Activated CD4-positive, alpha-beta memory T cell treated with anti-CD3 and anti-CD28 coated beads, Interleukin-2, amount 10 ng/mL, durations not matched to agents 7 days and 5 days (primary cell): ENCODE results near the gene PSMA7. TPM values are rescaled to one million over a fixed set of nuclear protein-coding genes. Genes with fewer than 3 reads are reported as not detected.

Experiments
- CTCF ChIA-PET: fragments of 350-600 bp; sonication (Branson Sonifier 250); formaldehyde crosslinking; loops from one replicate; lab custom pipeline; 2021; ENCODE audit warnings: antibody characterized with exemption, inconsistent platforms; lab: Charles Lee
- POLR2A ChIA-PET: fragments of 350-600 bp; sonication (Branson Sonifier 250); formaldehyde crosslinking; loops from one replicate; lab custom pipeline; 2021; ENCODE audit warnings: antibody characterized with exemption; lab: Charles Lee
- DNase-seq: peaks from one replicate; pipeline ENCODE4 v3.0.0-alpha.2; 2020
- H3K27ac Mint-ChIP-seq: one replicate; pipeline ENCODE4 v1.8.0; 2021; ENCODE audit warnings: mild to moderate bottlenecking, mixed read lengths
- H3K27me3 Mint-ChIP-seq: one replicate; pipeline ENCODE4 v1.8.0; 2021; ENCODE audit warnings: mixed read lengths
- H3K36me3 Mint-ChIP-seq: one replicate; pipeline ENCODE4 v1.8.0; 2021; ENCODE audit warnings: low read depth, mixed read lengths
- H3K4me1 Mint-ChIP-seq: one replicate; pipeline ENCODE4 v1.8.0; 2021; ENCODE audit warnings: mixed read lengths
- H3K4me3 Mint-ChIP-seq: one replicate; pipeline ENCODE4 v1.8.0; 2021; ENCODE audit warnings: mild to moderate bottlenecking, mixed read lengths
- H3K9me3 Mint-ChIP-seq: one replicate; pipeline ENCODE4 v1.8.0; 2021; ENCODE audit warnings: mixed read lengths
- total RNA-seq, 2 experiments: library from RNA; stranded (reverse); gene quantifications; one replicate each; pipeline ENCODE4 v1.2.3, GENCODE V29; 2021

Gene PSMA7
- total RNA-seq, 2 experiments from 2014 or later = 243 to 246 TPM

GRCh38 chr20:62178316-62179161 is 35.3 kb upstream of the PSMA7 start:
- POLR2A ChIA-PET = no interaction called here
- H3K27me3 Mint-ChIP-seq = no peaks in the 10 kb centered on the region
- no peak overlapping the region for H3K27ac Mint-ChIP-seq
- H3K4me1 Mint-ChIP-seq = peaks cover 12% of the 10 kb centered on the region
- CTCF ChIA-PET = interaction anchor here (0.6 kb wide), 1 partner anchor 9 kb away, joined by 3 read pairs; no protein-coding TSS in a partner anchor
- H3K9me3 Mint-ChIP-seq = no peaks in the 10 kb centered on the region
- no peak overlapping the region for H3K4me3 Mint-ChIP-seq
- H3K36me3 Mint-ChIP-seq = peaks cover 10% of the 10 kb centered on the region
- no peak for DNase-seq

- Mint-ChIP-seq H3K27ac (no peak overlapping the region), H3K4me1 (peaks cover 8% of the 10 kb centered on the region), H3K9me3 (no peaks in the 10 kb centered on the region), H3K27me3 (no peaks in the 10 kb centered on the region), H3K4me3 (no peak overlapping the region), H3K36me3 (peaks cover 10% of the 10 kb centered on the region)
- ChIA-PET POLR2A (no interaction called here), CTCF (no interaction called here)
- DNase-seq = no peak
Measured at GRCh38 chr20:62177307-62177706, 34.1 kb upstream of the PSMA7 start.

GRCh38 chr20:62176866-62177265 is 33.7 kb upstream of the PSMA7 start:
- peaks cover 8% of the 10 kb centered on the region for H3K36me3 Mint-ChIP-seq
- peaks cover 3% of the 10 kb centered on the region for H3K4me1 Mint-ChIP-seq
- H3K4me3 Mint-ChIP-seq = no peak overlapping the region
- no peak for DNase-seq
- H3K27me3 Mint-ChIP-seq = no peaks in the 10 kb centered on the region
- H3K9me3 Mint-ChIP-seq = no peaks in the 10 kb centered on the region
- H3K27ac Mint-ChIP-seq = no peak overlapping the region
- ChIA-PET POLR2A (no interaction called here), CTCF (no interaction called here)

- POLR2A ChIA-PET = no interaction called here
Measured at GRCh38 chr20:62175711-62176110, 32.5 kb upstream of the PSMA7 start.

GRCh38 chr20:62174870-62175624 is 31.9 kb upstream of the PSMA7 start:
- Mint-ChIP-seq H3K9me3 (no peaks in the 10 kb centered on the region), H3K27me3 (no peaks in the 10 kb centered on the region), H3K4me3 (no peak overlapping the region), H3K27ac (no peak overlapping the region), H3K4me1 (no peaks in the 10 kb centered on the region), H3K36me3 (peaks cover 5% of the 10 kb centered on the region)
- ChIA-PET CTCF (no interaction called here), POLR2A (no interaction called here)
- DNase-seq = no peak

More at GRCh38 chr20:62175711-62176110, 32.5 kb upstream of the PSMA7 start:
- no peak overlapping the region for H3K27ac Mint-ChIP-seq
- no peak for DNase-seq
- CTCF ChIA-PET = no interaction called here
- H3K27me3 Mint-ChIP-seq = no peaks in the 10 kb centered on the region
- peaks cover 5% of the 10 kb centered on the region for H3K36me3 Mint-ChIP-seq
- no peak overlapping the region for H3K4me3 Mint-ChIP-seq
- H3K4me1 Mint-ChIP-seq = no peaks in the 10 kb centered on the region
- H3K9me3 Mint-ChIP-seq = no peaks in the 10 kb centered on the region

- POLR2A ChIA-PET = no interaction called here
- no peak for DNase-seq
- Mint-ChIP-seq H3K4me1 (no peaks in the 10 kb centered on the region), H3K27me3 (no peaks in the 10 kb centered on the region), H3K27ac (no peak overlapping the region), H3K9me3 (no peaks in the 10 kb centered on the region), H3K36me3 (peaks cover 5% of the 10 kb centered on the region), H3K4me3 (no peak overlapping the region)
- CTCF ChIA-PET = no interaction called here
Measured at GRCh38 chr20:62174021-62174804, 31.0 kb upstream of the PSMA7 start.

GRCh38 chr20:62172666-62173065 is 29.5 kb upstream of the PSMA7 start:
- ChIA-PET CTCF (no interaction called here), POLR2A (no interaction called here)
- no peak overlapping the region for H3K4me3 Mint-ChIP-seq
- peaks cover 2% of the 10 kb centered on the region for H3K36me3 Mint-ChIP-seq
- H3K4me1 Mint-ChIP-seq = no peaks in the 10 kb centered on the region
- H3K27me3 Mint-ChIP-seq = no peaks in the 10 kb centered on the region
- no peak for DNase-seq
- H3K27ac Mint-ChIP-seq = no peak overlapping the region
- H3K9me3 Mint-ChIP-seq = no peaks in the 10 kb centered on the region

- H3K36me3 Mint-ChIP-seq = peaks cover 2% of the 10 kb centered on the region
- no peaks in the 10 kb centered on the region for H3K9me3 Mint-ChIP-seq
- no peak for DNase-seq
- ChIA-PET POLR2A (interaction anchor here (0.7 kb wide), 1 partner anchor 1213 kb away, joined by 3 read pairs; no protein-coding TSS in a partner anchor), CTCF (interaction anchor here (0.7 kb wide), 1 partner anchor 17 kb away, joined by 4 read pairs; no protein-coding TSS in a partner anchor)
- H3K4me1 Mint-ChIP-seq = no peaks in the 10 kb centered on the region
- H3K4me3 Mint-ChIP-seq = no peak overlapping the region
- no peak overlapping the region for H3K27ac Mint-ChIP-seq
- H3K27me3 Mint-ChIP-seq = no peaks in the 10 kb centered on the region
Measured at GRCh38 chr20:62171245-62171644, 28.1 kb upstream of the PSMA7 start.

- ChIA-PET POLR2A (no interaction called here), CTCF (no interaction called here)
- no peak overlapping the region for H3K4me3 Mint-ChIP-seq
- no peak overlapping the region for H3K27ac Mint-ChIP-seq
- peaks cover 3% of the 10 kb centered on the region for H3K36me3 Mint-ChIP-seq
- no peak for DNase-seq
- H3K27me3 Mint-ChIP-seq = no peaks in the 10 kb centered on the region
- H3K9me3 Mint-ChIP-seq = no peaks in the 10 kb centered on the region
- no peaks in the 10 kb centered on the region for H3K4me1 Mint-ChIP-seq
Measured at GRCh38 chr20:62170536-62170935, 27.3 kb upstream of the PSMA7 start.

GRCh38 chr20:62168890-62169435 is 25.8 kb upstream of the PSMA7 start:
- Mint-ChIP-seq H3K36me3 (peaks cover 6% of the 10 kb centered on the region), H3K4me1 (no peaks in the 10 kb centered on the region), H3K4me3 (no peak overlapping the region), H3K27ac (no peak overlapping the region), H3K9me3 (no peaks in the 10 kb centered on the region), H3K27me3 (no peaks in the 10 kb centered on the region)
- CTCF ChIA-PET = no interaction called here
- POLR2A ChIA-PET = no interaction called here
- no peak for DNase-seq

- CTCF ChIA-PET = no interaction called here
- Mint-ChIP-seq H3K4me1 (no peaks in the 10 kb centered on the region), H3K27me3 (no peaks in the 10 kb centered on the region), H3K36me3 (peaks cover 10% of the 10 kb centered on the region), H3K4me3 (no peak overlapping the region), H3K27ac (no peak overlapping the region), H3K9me3 (no peaks in the 10 kb centered on the region)
- no peak for DNase-seq
- POLR2A ChIA-PET = no interaction called here
Measured at GRCh38 chr20:62168061-62168460, 24.9 kb upstream of the PSMA7 start.

- H3K36me3 Mint-ChIP-seq = peaks cover 10% of the 10 kb centered on the region
- DNase-seq = no peak
- H3K27ac Mint-ChIP-seq = no peak overlapping the region
- H3K9me3 Mint-ChIP-seq = no peaks in the 10 kb centered on the region
- POLR2A ChIA-PET = no interaction called here
- no peaks in the 10 kb centered on the region for H3K27me3 Mint-ChIP-seq
- no peak overlapping the region for H3K4me3 Mint-ChIP-seq
- no peaks in the 10 kb centered on the region for H3K4me1 Mint-ChIP-seq
- CTCF ChIA-PET = interaction anchor here (1.1 kb wide), 1 partner anchor 156 kb away, joined by 4 read pairs; no protein-coding TSS in a partner anchor
Measured at GRCh38 chr20:62167474-62167873, 24.3 kb upstream of the PSMA7 start.
